Heart left ventricle (tissue), 16 donors: ENCODE measurements around the gene ARFIP2. TPM values are rescaled to one million over a fixed set of nuclear protein-coding genes. Genes with fewer than 3 reads are reported as not detected.

Experiments used
- ATAC-seq, 4 donors: fragments of 200-7000 bp; cut with Tn5 transposase; one replicate each; pipeline ENCODE4 v1.9.1; 2020 to 2022; ENCODE audit warnings: moderate library complexity in 4 of 4, mild to moderate bottlenecking in 3 of 4, moderate number of reproducible peaks in 1 of 4
- DNase-seq, 5 donors: peaks; one replicate each; pipeline ENCODE4 v3.0.0-alpha.2; 2020
- H3K27ac ChIP-seq, 12 donors: fragments of 200-600 bp; sonication (generic) in 4 of 12; one replicate each; pipeline versions ENCODE4 v1.5.0 to v1.8.0; 2016 to 2022; ENCODE audit warnings: mild to moderate bottlenecking in 2 of 12
- H3K27me3 ChIP-seq, 9 donors: fragments of 200-600 bp; sonication (generic) in 2 of 9; one replicate each; pipeline versions ENCODE4 v1.5.1 to v1.8.0; 2016 to 2022; ENCODE audit warnings: mild to moderate bottlenecking in 3 of 9
- H3K36me3 ChIP-seq, 9 donors: fragments of 200-600 bp; sonication (generic) in 2 of 9; one replicate each; pipeline versions ENCODE4 v1.5.0 to v1.8.0; 2018 to 2022; ENCODE audit warnings: mild to moderate bottlenecking in 2 of 9
- H3K4me1 ChIP-seq, 12 donors: fragments of 200-600 bp; sonication (generic) in 4 of 12; one replicate each; pipeline versions ENCODE4 v1.5.0 to v1.8.0; 2016 to 2022; ENCODE audit warnings: mild to moderate bottlenecking in 3 of 12
- H3K4me3 ChIP-seq, 12 donors: fragments of 200-600 bp; sonication (generic) in 4 of 12; one replicate each; pipeline versions ENCODE4 v1.5.0 to v1.8.0; 2017 to 2022; ENCODE audit warnings: mild to moderate bottlenecking in 9 of 12, moderate library complexity in 4 of 12
- H3K9me3 ChIP-seq, 12 donors: fragments of 200-600 bp; sonication (generic) in 4 of 12; one replicate each; pipeline versions ENCODE4 v1.5.0 to v1.8.0; 2016 to 2022; ENCODE audit warnings: mild to moderate bottlenecking in 1 of 12
- CTCF ChIP-seq, 12 donors: fragments of 200-600 bp; sonication (generic) in 4 of 12; IDR thresholded peaks; one replicate each; pipeline versions ENCODE4 v1.5.0 to v1.8.0; 2018 to 2022; ENCODE audit warnings: antibody characterized with exemption in 12 of 12, mild to moderate bottlenecking in 5 of 12
- POLR2A ChIP-seq, 2 donors: fragments of 450-650 bp; IDR thresholded peaks; one replicate each; pipeline ENCODE4 v1.6.1; 2017; ENCODE audit warnings: antibody characterized with exemption in 2 of 2, mild to moderate bottlenecking in 2 of 2, moderate library complexity in 2 of 2
- WGBS, 4 donors: extraction: QIAGEN DNeasy Blood & Tissue Kit in 2 of 4; methylation state at CpG; one replicate each; pipeline versions ENCODE4 v1.1.5 to v1.1.7; 2013 to 2018; 5-methylcytosine and 5-hydroxymethylcytosine counted together
- intact Hi-C, 10 donors: fragments of 100-400 bp; cut with DNase I; formaldehyde crosslinking; loops; one replicate each; pipeline versions ENCODE4 v1.11.1 to v1.14.2; 2022
- polyA plus RNA-seq, 2 donors: library from polyadenylated mRNA; stranded (reverse); fragments of 200-250 nt; gene quantifications; one replicate each; pipeline ENCODE4 v1.2.3, GENCODE V29; 2013
- total RNA-seq, 9 donors: library from RNA; depleted of rRNA in 2 of 9; stranded (reverse); fragments of >200 nt in 2 of 9; fragmentation: NEBNext Ultra II Directional in 3 of 9; extraction: Animal tissue kit (Norgen Biotek cat#: 25700) in 3 of 9; gene quantifications; one replicate each; pipeline versions ENCODE4 v1.1.0 to v1.2.4, GENCODE V29; 2016 to 2023
- donor health status: ischemic (EF 13 %, LVEDD 7.1; RV severe dilation, severe dysfunction).
- donor health status: healthy with polysubstance abuse.
- donor health status: DM: no; HTN: yes; CAD: no.
- donor health status: DM: no; HTN: no; CAD: no.
- donor health status: ischemic (EF 25% LVEDD 6.9; RV normal size, moderate dysfunction).
- donor health status: ischemic (EF 25% LVEDD 5.7; RV mildly dilated, moderate dysfunction).
- donor health status: healthy.
- donor health status: DM: yes; HTN: yes; CAD: no.
- donor health status: ischemic (EF 35%, LVEDD 5.7; RV mildly dilated, moderate dysfunction).
- donor health status: nonischemic (EF 11% LVEDD 7.7; RV severe dilation, severe dysfunction).
- donor health status: DM: yes; HTN: yes; CAD: no.
- donor health status: PGD.
- donor health status: ischemic (EF 29% LVEDD 5.4; RV normal size, mild dysfunction).
- donor health status: nonischemic (EF 23%, LVEDD 6.1; RV moderate dilation, normal function).

Gene ARFIP2
- total and polyA plus RNA-seq, 11 donors: 10.7 to 36.7 (median 18.9) TPM

DNA sequence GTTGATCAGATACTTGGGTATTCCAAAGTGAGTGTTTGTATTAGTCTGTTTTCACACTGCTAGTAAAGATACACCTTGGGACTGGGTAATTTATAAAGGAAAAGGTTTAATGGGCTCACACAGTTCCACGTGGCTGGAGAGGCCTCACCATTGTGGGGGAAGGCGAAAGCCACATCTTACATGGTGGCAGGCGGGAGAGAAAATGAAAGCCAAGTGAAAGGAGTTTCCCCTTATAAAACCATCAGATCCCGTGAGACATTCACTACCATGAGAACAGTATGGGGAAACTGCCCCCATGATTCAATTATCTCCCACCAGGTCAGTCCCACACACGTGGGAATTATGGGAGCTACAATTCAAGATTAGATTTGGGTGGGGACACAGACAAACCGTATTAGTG, 7.2 kb upstream of the ARFIP2 start:
- no peak overlapping the region for H3K4me3 ChIP-seq

DNA sequence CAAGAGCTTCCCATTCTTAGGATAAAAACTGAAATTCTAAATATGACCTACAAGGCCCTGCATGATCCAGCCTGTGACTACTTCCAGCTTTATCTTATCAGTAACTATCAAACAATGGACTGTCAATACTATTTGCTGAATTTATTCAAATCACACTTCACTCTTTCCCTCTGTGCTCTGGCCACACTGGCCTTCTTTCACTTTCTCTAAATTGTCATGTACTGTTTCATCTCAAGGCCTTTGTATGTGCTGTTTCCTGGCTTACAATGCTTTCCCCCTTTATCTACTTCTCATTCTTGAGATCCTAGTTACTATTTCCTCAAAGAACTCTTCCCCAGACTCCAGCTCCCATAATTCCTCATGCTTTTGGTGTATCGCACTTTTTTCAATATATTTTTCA, 5.8 kb upstream of the ARFIP2 start:
- WGBS, 4 donors: 91 to 96% (median 93%) methylated on average over 1 of the region's 1 CpG
- no peak for ATAC-seq
- Histone ChIP-seq H3K36me3 (peaks cover 0 to 97% (median 74%) of the 10 kb centered on the region in 9 donors), H3K4me1 (peaks cover 3 to 19% (median 10%) of the 10 kb centered on the region in 12 donors), H3K4me3 (no peak overlapping the region), H3K27ac (peak overlapping the region in 1 of 12 donors; percentile 7), H3K9me3 (no peaks in the 10 kb centered on the region), H3K27me3 (no peaks in the 10 kb centered on the region)
- intact Hi-C loops: loop anchor here in 1 of 10 donors (10.0 kb wide), 1 partner anchor 102 kb away; no protein-coding TSS in a partner anchor
- no peak for DNase-seq
- TF ChIP-seq POLR2A (IDR thresholded peaks at IDR 0.05) (no peak), CTCF (IDR thresholded peaks at IDR 0.05) (no peak)

More for the DNA sequence above, 7.2 kb upstream of the ARFIP2 start:
- no peak for TF ChIP-seq CTCF (IDR thresholded peaks at IDR 0.05)
- no peak for TF ChIP-seq POLR2A (IDR thresholded peaks at IDR 0.05)
- ATAC-seq (no peak), DNase-seq (no peak)
- Histone ChIP-seq H3K27ac (no peak overlapping the region), H3K9me3 (no peaks in the 10 kb centered on the region), H3K27me3 (no peaks in the 10 kb centered on the region), H3K36me3 (peaks cover 0 to 98% (median 78%) of the 10 kb centered on the region in 9 donors), H3K4me1 (peaks cover 0 to 5% (median 0%) of the 10 kb centered on the region in 12 donors)
- intact Hi-C loops: loop anchor here in 1 of 10 donors (10.0 kb wide), 1 partner anchor 104 kb away; no protein-coding TSS in a partner anchor
- 86 to 90% (median 89%) methylated on average over 6 of the region's 6 CpGs for WGBS, 4 donors

- no peaks in the 10 kb centered on the region for H3K27me3 ChIP-seq
- TF ChIP-seq POLR2A (IDR thresholded peaks at IDR 0.05) (no peak), CTCF (IDR thresholded peaks at IDR 0.05) (no peak)
- H3K9me3 ChIP-seq: no peaks in the 10 kb centered on the region
- intact Hi-C loops: loop anchor here in 1 of 10 donors (10.0 kb wide), 1 partner anchor 101 kb away; no protein-coding TSS in a partner anchor
- DNase-seq (no peak), ATAC-seq (no peak)
- WGBS, 4 donors: 87 to 93% (median 88%) methylated on average over 3 of the region's 3 CpGs
- H3K4me3 ChIP-seq: no peak overlapping the region
- peak overlapping the region in 1 of 12 donors; percentile 7 for H3K27ac ChIP-seq
- H3K4me1 ChIP-seq: peaks cover 3 to 21% (median 12%) of the 10 kb centered on the region in 12 donors
- H3K36me3 ChIP-seq: peaks cover 0 to 91% (median 70%) of the 10 kb centered on the region in 9 donors
These were observed 5.1 kb upstream of the ARFIP2 start for GRCh38 chr11:6486256-6486655.

- WGBS, 4 donors: 56 to 92% (median 90%) methylated on average over 3 of the region's 3 CpGs
- Histone ChIP-seq H3K36me3 (peaks cover 0 to 85% (median 65%) of the 10 kb centered on the region in 9 donors), H3K9me3 (no peaks in the 10 kb centered on the region), H3K4me1 (peaks cover 3 to 23% (median 14%) of the 10 kb centered on the region in 12 donors), H3K4me3 (no peak overlapping the region), H3K27ac (no peak overlapping the region), H3K27me3 (no peaks in the 10 kb centered on the region)
- ATAC-seq (no peak), DNase-seq (no peak)
- intact Hi-C loops: loop anchor here in 1 of 10 donors (10.0 kb wide), 1 partner anchor 101 kb away; no protein-coding TSS in a partner anchor
- TF ChIP-seq POLR2A (IDR thresholded peaks at IDR 0.05): no peak
- no peak for TF ChIP-seq CTCF (IDR thresholded peaks at IDR 0.05)
These were observed 4.5 kb upstream of the ARFIP2 start for GRCh38 chr11:6485661-6486060.
